ENCODE measurements around the gene RFX5.

GRCh38 chr1:151327903-151328674 is 19.0 kb downstream of the RFX5 start:
- TF ChIP-seq CTCF (IDR thresholded peaks at IDR 0.05; ENCODE audit: insufficient read depth, low read length, poor library complexity, severe bottlenecking): no peak
- TF ChIP-seq EZH2phosphoT487 (conservative IDR thresholded peaks at IDR 0.05; ENCODE audit: low read length): no peak

Measured in SU-DHL-6 (cell line).